ENCODE measurements around the gene GPANK1. TPM values are rescaled to one million over a fixed set of nuclear protein-coding genes. Genes with fewer than 3 reads are reported as not detected.

Gene GPANK1
- total and polyA plus RNA-seq, 9 of the 15 experiments (the other 6 are each of a cell fraction or from before 2014, with no cell fraction given): 32.2 to 111 (median 46.3) TPM

DNA sequence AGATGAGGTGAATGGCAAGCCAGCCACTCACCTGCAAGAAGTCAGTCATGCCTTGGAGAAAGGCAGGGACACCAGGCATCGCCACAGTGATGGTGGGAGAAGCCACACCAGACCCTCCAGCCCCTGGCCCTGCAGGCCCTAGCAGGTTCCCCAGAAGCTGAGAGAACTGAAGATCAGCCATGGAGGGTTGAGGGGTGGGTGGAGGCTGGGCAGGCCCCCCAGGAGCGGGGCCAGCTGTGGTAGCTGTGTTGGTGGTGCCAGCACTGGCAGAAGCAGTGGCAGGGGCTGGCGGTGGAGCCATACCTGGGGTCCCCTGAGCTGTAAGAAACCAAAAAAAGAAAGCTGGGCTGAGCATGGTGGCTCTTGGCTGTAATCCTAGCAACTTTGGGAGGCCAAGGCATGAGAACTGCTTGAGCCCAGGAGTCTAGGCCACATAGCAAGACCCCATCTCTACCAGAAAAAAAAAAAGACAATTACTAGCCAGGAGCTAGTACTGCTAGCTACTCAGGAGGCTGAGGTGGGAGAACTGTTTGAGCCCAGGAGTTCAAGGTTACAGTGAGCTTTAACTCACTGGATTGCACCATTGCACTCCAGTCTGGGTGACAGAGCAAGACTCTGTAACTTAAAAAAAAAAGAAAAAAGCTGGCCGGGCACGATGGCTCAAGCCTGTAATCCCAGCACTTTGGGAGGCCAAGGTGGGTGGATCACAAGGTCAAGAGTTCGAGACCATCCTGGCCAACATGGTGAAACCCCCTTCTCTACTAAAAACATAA lies 21.8 kb downstream of the GPANK1 start:
- 92% methylated on average over 6 of the region's 6 CpGs for WGBS (ENCODE audit: insufficient coverage, low coverage, missing lambda C conversion rate)
- Histone ChIP-seq H3K4me1 (replicated peaks in 1 of 2; ENCODE audit: control insufficient read depth in 2 of 2, insufficient read depth in 2 of 2, low read length in 2 of 2) (peaks cover 2 to 5% of the 10 kb centered on the region in 2 experiments; a peak in 2 of 5 replicates), H3K79me2 (ENCODE audit: control insufficient read depth, insufficient read depth, low read length) (no peaks in the 10 kb centered on the region), H4K20me1 (replicated peaks; ENCODE audit: control insufficient read depth, insufficient read depth, low read length) (peaks cover 3% of the 10 kb centered on the region), H3K27me3 (ENCODE audit: control insufficient read depth in 2 of 2, insufficient read depth in 2 of 2, low read length in 2 of 2) (no peaks in the 10 kb centered on the region), H3K9me3 (replicated peaks; ENCODE audit: control insufficient read depth, insufficient read depth, low read depth, low read length) (no peaks in the 10 kb centered on the region), H3K9me1 (ENCODE audit: control insufficient read depth, insufficient read depth, low read length) (no peaks in the 10 kb centered on the region), H3K9ac (ENCODE audit: insufficient read depth in 1 of 2, low read depth in 2 of 2, low read length in 2 of 2) (peak overlapping the region in 1 of 2 experiments; percentile 38; a peak in 2 of 4 replicates), H3K27ac (ENCODE audit: extremely low read depth, low read depth, low read length) (no peak overlapping the region), H3K36me3 (ENCODE audit: control insufficient read depth, insufficient read depth, low read length) (peaks cover 95% of the 10 kb centered on the region), H3K4me3 (no peak overlapping the region), H3K4me2 (ENCODE audit: insufficient read depth, low read length) (no peak overlapping the region), H2AFZ (ENCODE audit: low read depth, low read length) (no peak overlapping the region)
- peak; percentile 34; the same call in 1 of the 2 replicates for TF ChIP-seq RBFOX2 (IDR thresholded peaks at IDR 0.05; ENCODE audit: low read depth, low read length)
- TF ChIP-seq, protein P1, sequence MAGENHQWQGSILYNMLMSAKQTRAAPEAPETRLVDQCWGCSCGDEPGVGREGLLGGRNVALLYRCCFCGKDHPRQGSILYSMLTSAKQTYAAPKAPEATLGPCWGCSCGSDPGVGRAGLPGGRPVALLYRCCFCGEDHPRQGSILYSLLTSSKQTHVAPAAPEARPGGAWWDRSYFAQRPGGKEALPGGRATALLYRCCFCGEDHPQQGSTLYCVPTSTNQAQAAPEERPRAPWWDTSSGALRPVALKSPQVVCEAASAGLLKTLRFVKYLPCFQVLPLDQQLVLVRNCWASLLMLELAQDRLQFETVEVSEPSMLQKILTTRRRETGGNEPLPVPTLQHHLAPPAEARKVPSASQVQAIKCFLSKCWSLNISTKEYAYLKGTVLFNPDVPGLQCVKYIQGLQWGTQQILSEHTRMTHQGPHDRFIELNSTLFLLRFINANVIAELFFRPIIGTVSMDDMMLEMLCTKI (IDR thresholded peaks at IDR 0.05; ENCODE audit: partially characterized antibody): no peak
- no peak for TF ChIP-seq RBM39 (optimal IDR thresholded peaks at IDR 0.05; ENCODE audit: low read depth, low read length)
- 0 out of 2 replicates have a peak, but pooled peaks have one; percentile 32 for TF ChIP-seq POLR2G (IDR thresholded peaks at IDR 0.05; ENCODE audit: low read depth, low read length)
- ChIA-PET CTCF (ENCODE audit: low intra/inter-chr PET ratio) (no interaction called here), POLR2A (interaction anchor here (0.9 to 14.8 kb wide), 4 partner anchors 7 to 17 kb away, joined by 3 to 274 read pairs (median 132); partner anchors contain the start of genes APOM, BAG6 and PRRC2A)
- BruUV-seq (replicated peaks): no TSS peak
- no peak for FAIRE-seq
- intact Hi-C loops (cut with micrococcal nuclease) (no loop called here), in situ Hi-C loops (cut with MboI) (no loop called here)
- no peak for ATAC-seq
- no peak for DNase-seq (ENCODE audit: extremely low read depth in 1 of 4, low spot score in 3 of 4)
